ENCODE results near the gene CDKN2B.
A peak's percentile ranks its signal among the peaks of the same experiment; 100 is the strongest.
"Not testable (repeated sequence)": the region's sequence is repeated elsewhere in the genome, so short reads cannot be mapped to it uniquely, and the experiment has no call there.

Gene CDKN2B

GRCh38 chr9:21968331-21969010 lies 40.6 kb downstream of the CDKN2B start:
- DNase-seq: no peak

- DNase-seq: no peak
Observed at GRCh38 chr9:21967702-21968101, 41.4 kb downstream of the CDKN2B start.

- no peak for DNase-seq
Observed at GRCh38 chr9:21967169-21967568, 41.9 kb downstream of the CDKN2B start.

GRCh38 chr9:21966140-21966851 lies 42.8 kb downstream of the CDKN2B start:
- DNase-seq: no peak

- DNase-seq: peak in 1 of 2 donors; percentile 54
Observed at GRCh38 chr9:21965401-21965951, 43.6 kb downstream of the CDKN2B start.

- DNase-seq: no peak
Observed at GRCh38 chr9:21964925-21965385, 44.1 kb downstream of the CDKN2B start.

- DNase-seq: no peak
Observed at GRCh38 chr9:21961569-21961968, 47.5 kb downstream of the CDKN2B start.

GRCh38 chr9:21959268-21959667 lies 49.8 kb downstream of the CDKN2B start:
- DNase-seq: not testable (repeated sequence)

- no peak for DNase-seq
Observed at GRCh38 chr9:21958833-21959232, 50.3 kb downstream of the CDKN2B start.
